Brain microvascular endothelial cell (primary cell): ENCODE results near the gene ICOSLG.

Experiments
- DNase-seq: peaks from one replicate; pipeline ENCODE4 v3.0.0-alpha.2; 2020
- H3K27ac ChIP-seq: fragments of 250-450 bp; sonication (Bioruptor Pico); 2 replicates; pipeline ENCODE4 v1.5.1; 2020; ENCODE audit warnings: mild to moderate bottlenecking, moderate library complexity
- H3K27me3 ChIP-seq: fragments of 250-450 bp; sonication (Bioruptor Pico); replicated peaks from 2 replicates; pipeline ENCODE4 v1.5.1; 2020; ENCODE audit warnings: mild to moderate bottlenecking
- H3K36me3 ChIP-seq: fragments of 250-450 bp; sonication (Bioruptor Pico); replicated peaks from 2 replicates; pipeline ENCODE4 v1.5.1; 2020; ENCODE audit warnings: mild to moderate bottlenecking
- H3K4me3 ChIP-seq: 2 replicates; pipeline ENCODE4 v1.5.1; 2011; ENCODE audit warnings: low read depth, mild to moderate bottlenecking, control low read depth, low read length, moderate library complexity
- in situ Hi-C: cut with HindIII; loops from 2 replicates; pipeline ENCODE4 v1.10.0; 2017; ENCODE audit warnings: low sequenced_read_pairs, low pct_ligation_motif_present
- TF ChIP-seq, protein P1 (sequence below): IDR thresholded peaks from 2 replicates; pipeline ENCODE4 v1.5.1; 2011; ENCODE audit warnings: low read depth, mild to moderate bottlenecking, moderate library complexity, low read length, control low read depth, inconsistent platforms; ENCODE audit errors: missing control alignments

ICOSLG gene

DNA sequence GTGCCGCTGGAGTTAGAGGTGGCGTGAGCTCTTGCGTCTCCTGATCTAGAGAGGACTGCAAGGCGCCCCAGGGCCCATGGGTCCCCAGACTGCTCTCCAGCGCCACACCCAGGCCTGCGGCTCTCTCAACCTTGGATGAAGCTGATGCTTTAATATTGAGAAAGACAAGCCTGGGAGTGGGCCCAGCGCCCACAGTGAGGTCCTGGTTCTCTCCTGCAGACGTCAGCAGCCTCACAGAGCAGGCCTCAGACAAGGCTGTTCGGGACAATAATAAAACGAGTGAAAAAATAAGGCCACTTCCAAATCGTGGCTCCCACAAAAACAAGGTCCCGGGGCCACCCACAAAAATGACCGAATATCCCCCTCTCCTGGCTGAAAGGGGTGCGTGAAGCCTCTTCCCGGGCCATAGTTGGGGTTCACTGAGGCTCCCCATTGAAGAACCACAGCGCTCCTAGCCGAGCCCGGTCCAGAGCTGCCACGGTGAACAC lies 27.0 kb upstream of the ICOSLG start:
- TF ChIP-seq, protein P1, sequence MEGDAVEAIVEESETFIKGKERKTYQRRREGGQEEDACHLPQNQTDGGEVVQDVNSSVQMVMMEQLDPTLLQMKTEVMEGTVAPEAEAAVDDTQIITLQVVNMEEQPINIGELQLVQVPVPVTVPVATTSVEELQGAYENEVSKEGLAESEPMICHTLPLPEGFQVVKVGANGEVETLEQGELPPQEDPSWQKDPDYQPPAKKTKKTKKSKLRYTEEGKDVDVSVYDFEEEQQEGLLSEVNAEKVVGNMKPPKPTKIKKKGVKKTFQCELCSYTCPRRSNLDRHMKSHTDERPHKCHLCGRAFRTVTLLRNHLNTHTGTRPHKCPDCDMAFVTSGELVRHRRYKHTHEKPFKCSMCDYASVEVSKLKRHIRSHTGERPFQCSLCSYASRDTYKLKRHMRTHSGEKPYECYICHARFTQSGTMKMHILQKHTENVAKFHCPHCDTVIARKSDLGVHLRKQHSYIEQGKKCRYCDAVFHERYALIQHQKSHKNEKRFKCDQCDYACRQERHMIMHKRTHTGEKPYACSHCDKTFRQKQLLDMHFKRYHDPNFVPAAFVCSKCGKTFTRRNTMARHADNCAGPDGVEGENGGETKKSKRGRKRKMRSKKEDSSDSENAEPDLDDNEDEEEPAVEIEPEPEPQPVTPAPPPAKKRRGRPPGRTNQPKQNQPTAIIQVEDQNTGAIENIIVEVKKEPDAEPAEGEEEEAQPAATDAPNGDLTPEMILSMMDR: no peak
- in situ Hi-C loops: no loop called here
- no peak overlapping the region for H3K27ac ChIP-seq
- DNase-seq: no peak
- no peak overlapping the region for H3K4me3 ChIP-seq
- no peaks in the 10 kb centered on the region for H3K36me3 ChIP-seq
- H3K27me3 ChIP-seq: no peaks in the 10 kb centered on the region

DNA sequence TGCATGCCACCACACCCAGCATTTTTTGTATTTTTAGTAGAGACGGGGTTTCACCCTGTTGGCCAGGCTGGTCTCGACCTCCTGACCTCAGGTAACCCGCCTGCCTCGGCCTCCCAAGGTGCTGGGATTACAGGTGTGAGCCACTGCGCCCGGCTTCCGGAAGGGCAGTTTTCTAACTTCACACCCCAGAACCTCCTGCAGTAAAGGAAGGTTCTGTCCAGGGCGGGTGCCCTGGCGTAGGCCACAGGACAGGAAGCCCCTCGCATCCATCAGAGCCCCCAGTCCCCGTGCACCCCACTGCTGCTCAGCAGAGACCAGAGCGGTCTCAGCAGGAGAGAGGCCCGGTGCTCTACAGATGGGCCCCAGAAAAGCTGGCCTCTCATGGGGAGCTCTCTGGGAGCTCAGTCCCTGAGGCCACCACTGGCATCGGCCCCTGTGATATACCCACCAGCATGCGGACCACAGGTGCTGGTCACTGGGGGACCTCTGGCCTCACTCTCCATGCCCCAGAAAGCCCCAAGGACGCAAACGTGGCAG lies 25.1 kb upstream of the ICOSLG start:
- no peaks in the 10 kb centered on the region for H3K27me3 ChIP-seq
- in situ Hi-C loops: no loop called here
- H3K27ac ChIP-seq: no peak overlapping the region
- TF ChIP-seq, protein P1: no peak
- no peaks in the 10 kb centered on the region for H3K36me3 ChIP-seq
- no peak overlapping the region for H3K4me3 ChIP-seq
- no peak for DNase-seq

DNA sequence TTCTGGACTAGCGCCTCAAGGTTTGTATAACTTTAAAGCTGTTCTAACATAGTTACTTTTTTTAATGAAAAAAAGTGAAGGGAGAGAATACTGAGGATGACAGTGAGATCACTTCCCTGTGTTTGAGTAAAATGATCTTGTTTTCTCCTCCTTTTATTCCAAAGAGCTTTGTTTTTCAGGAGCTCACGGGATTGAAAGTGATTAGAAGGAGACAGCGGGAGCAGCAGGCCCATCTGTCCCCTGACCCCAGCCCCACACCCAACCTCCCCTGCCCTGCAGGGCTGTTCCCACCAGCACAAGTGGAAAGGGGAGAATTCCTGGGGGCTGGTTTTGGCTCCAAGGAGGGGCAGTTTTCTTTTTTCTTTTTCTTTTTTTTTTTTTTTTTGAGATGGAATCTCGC lies 23.0 kb upstream of the ICOSLG start:
- no peaks in the 10 kb centered on the region for H3K36me3 ChIP-seq

DNA sequence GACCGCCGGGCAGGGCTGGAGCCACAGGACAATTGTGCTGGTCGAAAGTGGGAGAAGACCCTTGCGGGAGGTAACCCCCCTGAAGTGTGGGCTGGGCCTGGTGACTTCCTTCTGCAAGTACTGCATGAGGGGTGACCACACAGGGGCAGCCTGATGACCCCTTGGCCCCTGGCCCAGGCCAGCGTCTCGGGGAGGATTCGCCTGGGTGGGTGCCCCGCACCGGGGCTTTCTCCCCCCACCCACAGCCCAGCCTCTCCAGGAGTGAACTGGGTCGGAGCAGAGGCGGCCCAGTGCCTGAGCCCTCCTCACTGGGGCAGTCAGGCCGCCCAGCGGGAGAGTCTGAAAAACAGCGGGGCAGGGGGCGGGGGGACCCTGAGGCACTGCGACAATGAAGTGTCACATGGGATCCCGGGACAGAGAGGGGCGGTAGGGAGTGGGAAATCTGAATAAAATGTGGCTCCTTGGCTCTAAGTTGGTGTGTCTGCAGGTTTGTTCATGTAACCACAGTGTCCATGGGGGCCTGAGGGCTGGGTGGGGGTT lies 22.5 kb upstream of the ICOSLG start:
- no peaks in the 10 kb centered on the region for H3K36me3 ChIP-seq
- in situ Hi-C loops: no loop called here
- no peak overlapping the region for H3K4me3 ChIP-seq
- no peaks in the 10 kb centered on the region for H3K27me3 ChIP-seq
- TF ChIP-seq, protein P1: no peak
- DNase-seq: no peak
- no peak overlapping the region for H3K27ac ChIP-seq

More for the DNA sequence above, 23.0 kb upstream of the ICOSLG start:
- Histone ChIP-seq H3K27ac (no peak overlapping the region), H3K4me3 (no peak overlapping the region), H3K27me3 (no peaks in the 10 kb centered on the region)
- in situ Hi-C loops: no loop called here
- TF ChIP-seq, protein P1: no peak
- no peak for DNase-seq

DNA sequence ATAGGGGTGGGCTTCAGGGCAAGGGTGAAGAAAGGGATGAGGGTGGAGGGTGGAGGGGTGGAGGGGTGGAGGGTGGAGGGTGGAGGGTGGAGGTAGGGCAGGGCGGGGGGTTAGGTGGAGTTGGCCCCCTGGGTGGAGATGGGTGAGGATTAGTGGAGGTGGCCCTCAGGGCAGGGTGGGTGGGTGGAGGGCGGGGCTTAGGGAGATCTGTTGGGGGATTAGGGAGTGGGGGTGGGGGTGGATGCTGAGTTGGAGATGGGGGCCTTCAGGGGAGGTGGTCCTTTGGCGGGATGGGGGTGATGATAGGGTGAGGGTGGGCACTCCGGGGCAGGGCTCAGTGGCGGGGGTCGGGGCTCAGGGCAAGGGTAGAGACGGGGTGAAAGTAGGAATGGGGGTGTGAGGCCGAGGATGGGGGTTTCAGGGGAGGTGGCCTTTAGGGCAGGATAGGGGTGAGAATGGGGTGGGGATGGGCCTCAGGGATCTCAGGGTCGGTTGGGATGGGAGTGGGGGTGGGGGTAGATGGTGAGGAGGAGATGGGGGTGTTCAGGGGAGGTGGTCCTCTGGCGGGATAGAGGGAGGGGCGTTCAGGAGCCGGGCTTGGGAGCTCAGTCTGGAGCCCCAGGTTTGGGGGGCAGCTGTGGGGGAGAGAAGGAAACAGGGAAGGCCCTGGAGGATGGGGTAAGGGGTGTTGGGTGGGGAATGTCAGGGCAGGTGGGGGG lies 21.8 kb upstream of the ICOSLG start:
- Histone ChIP-seq H3K27me3 (no peaks in the 10 kb centered on the region), H3K27ac (no peak overlapping the region), H3K4me3 (no peak overlapping the region), H3K36me3 (no peaks in the 10 kb centered on the region)
- TF ChIP-seq, protein P1: no peak
- DNase-seq: no peak
- in situ Hi-C loops: no loop called here
